ENCODE results near the gene CIT.
"Not testable (repeated sequence)": the region's sequence is repeated elsewhere in the genome, so short reads cannot be mapped to it uniquely, and the experiment has no call there.

CIT gene, protein sequence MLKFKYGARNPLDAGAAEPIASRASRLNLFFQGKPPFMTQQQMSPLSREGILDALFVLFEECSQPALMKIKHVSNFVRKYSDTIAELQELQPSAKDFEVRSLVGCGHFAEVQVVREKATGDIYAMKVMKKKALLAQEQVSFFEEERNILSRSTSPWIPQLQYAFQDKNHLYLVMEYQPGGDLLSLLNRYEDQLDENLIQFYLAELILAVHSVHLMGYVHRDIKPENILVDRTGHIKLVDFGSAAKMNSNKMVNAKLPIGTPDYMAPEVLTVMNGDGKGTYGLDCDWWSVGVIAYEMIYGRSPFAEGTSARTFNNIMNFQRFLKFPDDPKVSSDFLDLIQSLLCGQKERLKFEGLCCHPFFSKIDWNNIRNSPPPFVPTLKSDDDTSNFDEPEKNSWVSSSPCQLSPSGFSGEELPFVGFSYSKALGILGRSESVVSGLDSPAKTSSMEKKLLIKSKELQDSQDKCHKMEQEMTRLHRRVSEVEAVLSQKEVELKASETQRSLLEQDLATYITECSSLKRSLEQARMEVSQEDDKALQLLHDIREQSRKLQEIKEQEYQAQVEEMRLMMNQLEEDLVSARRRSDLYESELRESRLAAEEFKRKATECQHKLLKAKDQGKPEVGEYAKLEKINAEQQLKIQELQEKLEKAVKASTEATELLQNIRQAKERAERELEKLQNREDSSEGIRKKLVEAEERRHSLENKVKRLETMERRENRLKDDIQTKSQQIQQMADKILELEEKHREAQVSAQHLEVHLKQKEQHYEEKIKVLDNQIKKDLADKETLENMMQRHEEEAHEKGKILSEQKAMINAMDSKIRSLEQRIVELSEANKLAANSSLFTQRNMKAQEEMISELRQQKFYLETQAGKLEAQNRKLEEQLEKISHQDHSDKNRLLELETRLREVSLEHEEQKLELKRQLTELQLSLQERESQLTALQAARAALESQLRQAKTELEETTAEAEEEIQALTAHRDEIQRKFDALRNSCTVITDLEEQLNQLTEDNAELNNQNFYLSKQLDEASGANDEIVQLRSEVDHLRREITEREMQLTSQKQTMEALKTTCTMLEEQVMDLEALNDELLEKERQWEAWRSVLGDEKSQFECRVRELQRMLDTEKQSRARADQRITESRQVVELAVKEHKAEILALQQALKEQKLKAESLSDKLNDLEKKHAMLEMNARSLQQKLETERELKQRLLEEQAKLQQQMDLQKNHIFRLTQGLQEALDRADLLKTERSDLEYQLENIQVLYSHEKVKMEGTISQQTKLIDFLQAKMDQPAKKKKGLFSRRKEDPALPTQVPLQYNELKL (N-terminal part only)

DNA sequence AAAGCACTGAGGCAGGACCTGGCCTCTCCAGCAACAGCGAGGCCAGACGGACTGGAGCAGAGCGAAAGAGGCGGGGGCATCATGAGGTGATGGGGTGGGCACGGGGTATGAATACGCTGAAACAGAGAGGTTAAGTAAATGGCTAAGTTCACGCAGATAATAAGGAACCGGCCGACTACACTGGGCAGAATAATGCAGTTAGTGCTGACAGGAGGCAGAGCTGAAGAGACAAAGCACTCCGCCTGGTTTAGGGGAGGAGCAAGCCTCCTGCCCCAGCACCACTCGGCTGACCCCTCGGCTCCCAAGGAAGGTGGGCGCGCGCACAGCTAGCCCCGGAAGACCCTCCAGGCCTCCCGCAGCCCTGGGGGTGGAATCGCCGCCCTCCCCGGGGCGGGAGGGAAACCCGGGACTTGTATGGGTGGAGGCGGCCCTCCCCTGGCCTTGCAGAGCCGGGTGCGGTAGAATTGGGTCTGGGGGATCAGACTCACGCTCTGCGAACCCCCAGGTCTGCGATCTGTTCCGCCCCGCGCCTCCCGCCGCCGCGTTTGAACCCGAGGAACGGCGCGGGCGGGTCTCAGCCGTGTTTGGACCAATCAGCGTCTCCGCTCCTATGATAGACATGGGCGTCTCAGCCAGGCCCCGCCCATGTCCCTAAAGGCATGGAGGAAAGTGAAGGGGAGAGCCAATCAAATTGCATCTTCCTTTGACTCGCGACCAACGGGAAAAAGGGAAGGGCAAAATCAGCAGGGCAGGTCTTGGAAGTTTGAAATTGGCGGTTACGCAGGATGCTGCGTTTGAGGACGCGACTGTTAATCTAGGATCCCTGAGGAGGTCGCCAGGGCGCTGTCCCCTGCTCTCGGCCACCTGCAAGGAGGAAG is at the start of gene CIT:
Gene CIT, minus strand, starts transcription at position 560 of the 878 bp plus-strand sequence. CDS start 1,152 bp downstream, outside the sequence.
- peak; percentile 91 for DNase-seq

DNA sequence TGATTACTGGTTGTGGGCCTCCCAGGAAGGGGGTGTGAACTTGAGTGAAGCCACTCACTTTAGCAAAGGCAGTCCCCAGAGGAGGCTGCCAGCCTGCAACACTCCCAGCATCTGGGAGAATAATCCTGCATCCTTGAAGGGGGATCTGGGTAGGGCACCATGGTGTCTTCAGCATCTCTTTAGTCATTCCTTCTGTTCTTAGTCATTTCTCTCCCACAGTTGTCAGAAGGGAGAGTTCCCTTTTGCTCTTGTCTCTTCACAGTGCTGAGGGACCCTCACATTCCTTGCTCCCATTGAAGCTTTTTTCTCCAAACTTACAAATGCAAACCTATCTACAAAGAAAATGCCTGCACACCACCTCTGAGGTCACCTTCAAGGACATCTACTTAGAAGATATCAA is 48.1 kb upstream of the CIT start:
- no peak for DNase-seq

GRCh38 chr12:119920064-119920463 is 42.9 kb upstream of the CIT start:
- no peak for DNase-seq

- no peak for DNase-seq
These were observed 38.9 kb upstream of the CIT start for GRCh38 chr12:119915894-119916510.

- no peak for DNase-seq
These were observed 37.5 kb upstream of the CIT start for GRCh38 chr12:119914666-119915065.

DNA sequence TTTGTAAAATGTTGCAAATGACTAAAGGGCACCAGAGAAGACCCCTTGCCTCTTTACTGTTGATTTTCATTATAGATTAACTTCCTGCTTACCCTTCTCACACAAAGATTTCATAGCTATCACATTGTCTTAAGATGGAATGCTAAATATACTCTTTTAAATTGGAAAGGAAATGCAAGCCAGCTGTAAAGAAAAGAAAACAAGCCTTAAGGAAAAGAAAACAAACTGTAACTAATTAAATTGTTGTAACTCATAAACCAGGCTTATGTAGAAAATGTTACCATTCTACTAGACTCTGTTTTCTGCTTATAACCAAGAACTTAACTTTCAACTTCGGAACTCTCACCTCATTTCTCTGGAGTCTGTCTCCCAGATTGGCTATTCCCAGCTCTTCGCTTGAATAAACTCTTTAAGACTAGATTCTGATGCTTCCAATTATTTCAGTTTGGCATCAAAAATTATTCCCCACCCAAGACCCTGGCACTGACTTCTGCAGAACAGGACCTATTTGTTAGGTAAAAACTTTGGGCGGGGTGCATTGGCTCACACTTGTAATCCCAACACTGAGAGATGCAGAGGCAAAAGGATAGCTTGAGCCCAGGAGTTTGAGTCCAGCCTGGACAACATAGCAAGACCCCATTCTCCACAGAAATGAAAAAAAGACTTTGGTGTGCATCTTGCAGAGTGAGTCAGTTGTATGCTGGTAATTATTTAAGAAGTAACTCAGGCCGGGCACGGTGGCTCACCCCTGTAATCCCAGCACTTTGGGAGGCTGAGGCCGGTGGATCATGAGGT is 36.6 kb upstream of the CIT start:
- DNase-seq: no peak

GRCh38 chr12:119911182-119911581 is 34.1 kb upstream of the CIT start:
- no peak for DNase-seq

DNA sequence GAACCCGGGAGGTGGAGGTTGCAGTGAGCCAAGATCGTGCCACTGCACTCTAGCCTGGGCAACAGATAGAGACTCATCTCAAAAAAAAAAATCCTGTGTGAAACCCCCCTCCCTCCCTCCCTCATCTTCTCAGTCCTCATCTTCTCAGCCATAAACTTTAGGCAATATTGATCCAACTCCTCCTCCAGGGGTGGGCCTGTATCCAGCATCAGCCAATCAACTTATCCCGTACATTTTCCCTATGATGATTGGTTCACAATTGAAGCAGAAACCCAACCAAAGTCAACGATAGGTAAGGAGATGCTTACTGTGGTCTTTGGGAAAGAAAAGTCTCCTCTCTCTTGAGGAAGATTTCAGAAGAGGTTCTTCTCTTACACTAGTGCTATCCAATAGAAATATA is 33.5 kb upstream of the CIT start:
- no peak for DNase-seq

DNA sequence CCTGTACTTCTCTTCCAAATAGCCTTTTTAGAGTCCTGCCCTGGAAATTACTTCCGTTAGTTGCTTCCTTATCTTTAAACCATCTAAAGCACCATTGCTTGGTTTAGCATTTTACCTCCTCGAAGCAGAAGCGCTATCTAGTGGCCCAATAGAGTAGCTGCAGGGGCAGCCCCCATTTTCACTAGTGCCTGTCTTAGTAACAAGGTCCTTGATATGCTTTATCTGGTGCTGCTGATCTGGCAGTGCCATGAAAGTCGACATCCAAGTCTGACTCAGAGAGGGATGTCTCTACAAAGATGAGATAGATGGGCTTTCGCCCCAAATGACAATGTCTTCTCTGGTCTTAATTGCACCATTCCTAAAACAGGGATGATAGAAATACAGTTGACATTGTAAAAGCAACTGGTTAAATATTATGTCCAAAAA is 25.0 kb upstream of the CIT start:
- peak; percentile 56 for DNase-seq

DNA sequence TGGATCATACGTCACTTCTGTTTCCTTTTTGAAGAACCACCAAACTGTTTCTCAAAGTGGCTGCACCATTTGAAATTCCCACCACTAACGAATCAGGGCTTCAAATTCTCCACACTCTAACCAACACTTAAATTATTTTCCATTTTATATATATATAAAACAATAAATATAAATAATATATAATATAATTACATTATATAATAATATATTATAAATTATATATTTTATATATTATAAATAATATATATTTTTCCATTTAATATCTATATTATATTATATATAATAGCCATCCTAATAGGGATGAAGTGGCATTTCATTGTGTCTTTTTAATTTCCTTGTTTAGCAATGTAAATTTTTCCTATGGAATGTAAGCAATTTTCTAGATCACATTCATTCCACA is 24.6 kb upstream of the CIT start:
- no peak for DNase-seq

- DNase-seq: no peak
These were observed 17.8 kb upstream of the CIT start for GRCh38 chr12:119894916-119895315.

GRCh38 chr12:119892611-119893010 is 15.5 kb upstream of the CIT start:
- DNase-seq: not testable (repeated sequence)

DNA sequence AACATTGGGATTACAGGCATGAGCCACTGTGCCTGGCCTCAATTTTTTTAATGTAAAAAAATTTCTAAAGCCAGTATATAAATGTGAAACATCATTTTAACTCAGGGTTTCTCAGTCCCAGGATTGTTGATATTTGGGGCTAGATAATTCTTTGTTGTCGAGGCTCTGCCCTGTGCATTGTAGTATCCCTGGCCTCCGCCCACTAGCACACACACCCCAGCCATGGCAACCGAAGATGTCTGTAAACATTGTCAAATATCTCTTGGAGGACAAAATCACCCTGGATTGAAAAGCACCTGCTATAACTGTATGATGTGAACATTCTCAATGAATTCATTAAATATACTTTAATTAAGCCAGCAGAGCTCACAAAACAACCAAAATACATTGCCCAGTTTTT is 8.4 kb upstream of the CIT start:
- no peak for DNase-seq

GRCh38 chr12:119883791-119884190 is 6.7 kb upstream of the CIT start:
- DNase-seq: not testable (repeated sequence)

- DNase-seq: no peak
These were observed 6.1 kb upstream of the CIT start for GRCh38 chr12:119883237-119883636.

DNA sequence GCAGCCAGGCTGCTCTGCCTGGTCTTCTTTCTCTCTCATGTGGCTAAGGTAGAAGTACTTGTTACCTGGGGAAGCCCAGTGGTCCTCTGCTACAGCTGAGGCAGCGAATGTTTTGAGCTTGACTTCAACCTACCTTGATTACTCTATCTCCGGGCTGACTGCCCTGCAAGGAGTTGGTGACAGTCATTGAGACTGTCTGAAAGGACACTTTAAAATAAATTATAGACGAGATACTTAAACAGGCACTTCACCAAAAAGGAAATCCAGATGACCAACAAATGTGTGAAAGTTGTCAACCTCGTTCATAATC is 474 bp upstream of the CIT start:
- DNase-seq: no peak

- no peak for DNase-seq
These were observed 6.7 kb downstream of the CIT start for GRCh38 chr12:119870457-119870856.

DNA sequence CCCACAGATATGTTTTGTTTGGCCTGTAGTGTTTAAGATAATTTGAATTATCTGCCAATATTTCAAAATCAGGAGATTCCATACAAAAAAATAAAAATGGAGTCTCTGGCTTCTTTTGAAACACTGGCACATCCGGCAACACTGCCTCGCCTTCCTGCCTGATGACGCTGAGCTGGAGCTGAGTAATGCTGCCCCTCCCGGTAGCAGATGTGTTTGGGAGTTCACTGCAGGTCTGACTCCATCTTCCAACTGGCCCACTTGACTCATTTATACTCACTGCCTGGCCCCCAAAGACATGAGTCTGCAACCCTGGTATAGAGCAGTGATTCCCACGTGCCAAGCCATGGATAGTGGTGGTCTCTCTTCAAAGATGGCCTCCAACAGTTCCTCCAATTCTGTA is 7.4 kb downstream of the CIT start:
- no peak for DNase-seq

DNA sequence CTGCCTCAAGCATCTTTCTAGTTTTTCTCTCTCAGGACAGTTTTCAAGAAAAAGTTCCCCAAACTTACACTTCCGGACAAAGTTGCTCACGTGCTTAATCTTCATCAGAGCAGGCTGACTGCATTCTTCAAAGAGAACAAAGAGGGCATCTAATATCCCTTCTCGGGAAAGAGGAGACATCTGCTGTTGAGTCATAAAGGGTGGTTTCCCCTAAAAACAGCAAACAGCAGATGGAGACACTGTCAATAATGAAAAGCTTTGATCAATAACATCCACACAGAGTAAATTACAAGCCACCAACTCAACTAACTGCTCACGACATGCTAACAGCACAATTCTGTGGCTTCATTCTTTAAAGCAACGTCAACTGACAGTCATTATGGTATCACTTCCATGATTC is 8.1 kb downstream of the CIT start:
- no peak for DNase-seq

- no peak for DNase-seq
These were observed 12.5 kb downstream of the CIT start for GRCh38 chr12:119864591-119864990.

GRCh38 chr12:119859241-119859640 is 17.9 kb downstream of the CIT start:
- DNase-seq: no peak

Measured in right forelimb (tissue), 1 donor.